Measurements from ENCODE around the gene ZNF513.

Gene ZNF513

GRCh38 chr2:27381577-27382181 is 1.1 kb upstream of the ZNF513 start:
- Histone ChIP-seq H3K9ac (no peak overlapping the region), H3K27me3 (no peaks in the 10 kb centered on the region), H4K20me1 (peaks cover 38% of the 10 kb centered on the region), H3K27ac (peak overlapping the region; percentile 86; the same call in 1 of the 2 replicates), H3K36me3 (peaks cover 82% of the 10 kb centered on the region), H3K4me1 (peaks cover 27% of the 10 kb centered on the region), H3K9me3 (no peaks in the 10 kb centered on the region), H3K4me3 (no peak overlapping the region), H3K4me2 (no peak overlapping the region)
- no peak for TF ChIP-seq Cebpa-rat (IDR thresholded peaks at IDR 0.05)

- peaks cover 44% of the 10 kb centered on the region for H4K20me1 ChIP-seq
- peaks cover 27% of the 10 kb centered on the region for H3K4me1 ChIP-seq
- peak overlapping the region; percentile 86 for H3K4me3 ChIP-seq
- H3K9ac ChIP-seq: peak overlapping the region; percentile 89
- peak overlapping the region; percentile 85 for H3K4me2 ChIP-seq
- TF ChIP-seq Cebpa-rat (IDR thresholded peaks at IDR 0.05): no peak
- peaks cover 82% of the 10 kb centered on the region for H3K36me3 ChIP-seq
- H3K9me3 ChIP-seq: no peaks in the 10 kb centered on the region
- peak overlapping the region; percentile 86 for H3K27ac ChIP-seq
- no peaks in the 10 kb centered on the region for H3K27me3 ChIP-seq
Observed at GRCh38 chr2:27379836-27380625, 503 bp downstream of the ZNF513 start.

- peaks cover 82% of the 10 kb centered on the region for H3K36me3 ChIP-seq
- H3K27me3 ChIP-seq: no peaks in the 10 kb centered on the region
- H4K20me1 ChIP-seq: peaks cover 44% of the 10 kb centered on the region
- H3K27ac ChIP-seq: peak overlapping the region; percentile 86
- no peak for TF ChIP-seq Cebpa-rat (IDR thresholded peaks at IDR 0.05)
- H3K9me3 ChIP-seq: no peaks in the 10 kb centered on the region
- H3K4me3 ChIP-seq: peak overlapping the region; percentile 86
- peaks cover 27% of the 10 kb centered on the region for H3K4me1 ChIP-seq
- peak overlapping the region; percentile 89 for H3K9ac ChIP-seq
- peak overlapping the region; percentile 85 for H3K4me2 ChIP-seq
Observed at GRCh38 chr2:27379383-27379835, 1.1 kb downstream of the ZNF513 start.

- H3K4me2 ChIP-seq: peak overlapping the region; percentile 85
- H3K9me3 ChIP-seq: no peaks in the 10 kb centered on the region
- no peaks in the 10 kb centered on the region for H3K27me3 ChIP-seq
- peaks cover 45% of the 10 kb centered on the region for H4K20me1 ChIP-seq
- no peak for TF ChIP-seq Cebpa-rat (IDR thresholded peaks at IDR 0.05)
- peaks cover 80% of the 10 kb centered on the region for H3K36me3 ChIP-seq
- H3K9ac ChIP-seq: peak overlapping the region; percentile 89
- H3K27ac ChIP-seq: no peak overlapping the region
- no peak overlapping the region for H3K4me3 ChIP-seq
- H3K4me1 ChIP-seq: peaks cover 28% of the 10 kb centered on the region
Observed at GRCh38 chr2:27378809-27379290, 1.7 kb downstream of the ZNF513 start.

GRCh38 chr2:27378096-27378808 is 2.3 kb downstream of the ZNF513 start:
- Histone ChIP-seq H3K36me3 (peaks cover 80% of the 10 kb centered on the region), H3K9me3 (no peaks in the 10 kb centered on the region), H3K27ac (no peak overlapping the region), H3K4me2 (peak overlapping the region; percentile 85), H3K4me1 (peaks cover 34% of the 10 kb centered on the region), H4K20me1 (peaks cover 50% of the 10 kb centered on the region), H3K27me3 (no peaks in the 10 kb centered on the region), H3K4me3 (no peak overlapping the region), H3K9ac (peak overlapping the region; percentile 89; the same call in 1 of the 2 replicates)
- no peak for TF ChIP-seq Cebpa-rat (IDR thresholded peaks at IDR 0.05)

- Histone ChIP-seq H3K27me3 (no peaks in the 10 kb centered on the region), H4K20me1 (peaks cover 56% of the 10 kb centered on the region), H3K4me1 (peaks cover 40% of the 10 kb centered on the region), H3K27ac (no peak overlapping the region), H3K4me2 (no peak overlapping the region), H3K9ac (no peak overlapping the region), H3K36me3 (peaks cover 79% of the 10 kb centered on the region), H3K9me3 (no peaks in the 10 kb centered on the region), H3K4me3 (no peak overlapping the region)
- no peak for TF ChIP-seq Cebpa-rat (IDR thresholded peaks at IDR 0.05)
Observed at GRCh38 chr2:27377618-27378095, 2.9 kb downstream of the ZNF513 start.

GRCh38 chr2:27376866-27377617 is 3.5 kb downstream of the ZNF513 start:
- no peak for TF ChIP-seq Cebpa-rat (IDR thresholded peaks at IDR 0.05)
- Histone ChIP-seq H3K9ac (no peak overlapping the region), H3K36me3 (peaks cover 73% of the 10 kb centered on the region), H4K20me1 (peaks cover 62% of the 10 kb centered on the region), H3K27ac (no peak overlapping the region), H3K4me2 (no peak overlapping the region), H3K4me3 (no peak overlapping the region), H3K4me1 (peaks cover 46% of the 10 kb centered on the region), H3K9me3 (no peaks in the 10 kb centered on the region), H3K27me3 (no peaks in the 10 kb centered on the region)

- Histone ChIP-seq H3K9ac (no peak overlapping the region), H3K9me3 (no peaks in the 10 kb centered on the region), H3K4me2 (no peak overlapping the region), H3K36me3 (peaks cover 66% of the 10 kb centered on the region), H3K4me3 (no peak overlapping the region), H3K27me3 (no peaks in the 10 kb centered on the region), H3K27ac (no peak overlapping the region), H4K20me1 (peaks cover 69% of the 10 kb centered on the region), H3K4me1 (peaks cover 54% of the 10 kb centered on the region)
- TF ChIP-seq Cebpa-rat (IDR thresholded peaks at IDR 0.05): no peak
Observed at GRCh38 chr2:27376151-27376865, 4.2 kb downstream of the ZNF513 start.
